Colonic mucosa (tissue), 4 donors: ENCODE results near the gene NGEF. TPM values are rescaled to one million over a fixed set of nuclear protein-coding genes. Genes with fewer than 3 reads are reported as not detected.

ENCODE experiments used
- DNase-seq: peaks from one replicate; pipeline ENCODE4 v3.0.0-alpha.2; 2020
- H3K27ac ChIP-seq: fragments of 200-600 bp; one replicate; pipeline ENCODE4 v1.8.0; 2021
- H3K27me3 ChIP-seq: fragments of 200-600 bp; one replicate; pipeline ENCODE4 v1.8.0; 2021
- H3K36me3 ChIP-seq: fragments of 200-600 bp; one replicate; pipeline ENCODE4 v1.8.0; 2021
- H3K4me1 ChIP-seq: fragments of 200-600 bp; one replicate; pipeline ENCODE4 v1.8.0; 2021; ENCODE audit warnings: mild to moderate bottlenecking
- H3K4me3 ChIP-seq: fragments of 200-600 bp; one replicate; pipeline ENCODE4 v1.8.0; 2021
- H3K9ac ChIP-seq, 2 donors: one replicate each; pipeline ENCODE4 v1.7.0; 2013; ENCODE audit warnings: control low read depth in 2 of 2, low read depth in 2 of 2, low read length in 2 of 2
- H3K9me3 ChIP-seq: fragments of 200-600 bp; one replicate; pipeline ENCODE4 v1.8.0; 2021
- intact Hi-C: fragments of 100-400 bp; cut with DNase I; formaldehyde crosslinking; loops from one replicate; pipeline ENCODE4 v1.14.1; 2022
- total RNA-seq, 2 donors: library from RNA; stranded (reverse); fragmentation: NEBNext Ultra II Directional in 1 of 2; extraction: Animal tissue kit (Norgen Biotek cat#: 25700) in 1 of 2; gene quantifications; one replicate each; pipeline ENCODE4 v1.2.1, GENCODE V29; 2021
- TF ChIP-seq, protein P1 (sequence below): fragments of 200-600 bp; IDR thresholded peaks from one replicate; pipeline ENCODE4 v1.8.0; 2022; ENCODE audit warnings: antibody characterized with exemption, mild to moderate bottlenecking
- donor health status: healthy.
- donor health status: DM: no; HTN: no; CAD: no.
- donor health status: DM: no; HTN: no; CAD: no.

Gene NGEF
- total RNA-seq, 2 donors from 2014 or later = 25.6 to 34.0 TPM

DNA sequence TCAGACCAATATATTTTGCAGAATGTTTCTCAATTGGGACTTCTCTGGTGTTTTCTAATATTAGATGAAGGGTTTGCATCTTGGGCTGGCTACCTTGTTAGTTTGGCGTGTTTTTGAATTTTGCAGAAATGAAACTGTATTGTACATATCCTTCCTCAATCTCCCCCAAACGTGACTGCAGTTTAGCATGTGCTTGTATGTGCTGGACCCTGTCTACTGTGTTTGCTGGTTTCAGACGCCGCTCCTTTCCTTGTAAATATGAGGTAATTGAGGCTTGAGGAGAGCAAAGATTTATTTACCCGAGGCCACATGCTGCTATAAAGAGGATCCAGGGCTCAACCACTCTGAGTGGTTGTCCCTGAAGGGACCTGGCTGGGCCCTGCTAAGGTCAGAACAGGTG is 57.2 kb downstream of the NGEF start:
- Histone ChIP-seq H3K36me3 (no peaks in the 10 kb centered on the region), H3K4me3 (no peak overlapping the region), H3K27me3 (no peaks in the 10 kb centered on the region), H3K27ac (no peak overlapping the region), H3K9me3 (no peaks in the 10 kb centered on the region), H3K9ac (no peak overlapping the region), H3K4me1 (no peaks in the 10 kb centered on the region)
- intact Hi-C loops = no loop called here
- TF ChIP-seq, protein P1, sequence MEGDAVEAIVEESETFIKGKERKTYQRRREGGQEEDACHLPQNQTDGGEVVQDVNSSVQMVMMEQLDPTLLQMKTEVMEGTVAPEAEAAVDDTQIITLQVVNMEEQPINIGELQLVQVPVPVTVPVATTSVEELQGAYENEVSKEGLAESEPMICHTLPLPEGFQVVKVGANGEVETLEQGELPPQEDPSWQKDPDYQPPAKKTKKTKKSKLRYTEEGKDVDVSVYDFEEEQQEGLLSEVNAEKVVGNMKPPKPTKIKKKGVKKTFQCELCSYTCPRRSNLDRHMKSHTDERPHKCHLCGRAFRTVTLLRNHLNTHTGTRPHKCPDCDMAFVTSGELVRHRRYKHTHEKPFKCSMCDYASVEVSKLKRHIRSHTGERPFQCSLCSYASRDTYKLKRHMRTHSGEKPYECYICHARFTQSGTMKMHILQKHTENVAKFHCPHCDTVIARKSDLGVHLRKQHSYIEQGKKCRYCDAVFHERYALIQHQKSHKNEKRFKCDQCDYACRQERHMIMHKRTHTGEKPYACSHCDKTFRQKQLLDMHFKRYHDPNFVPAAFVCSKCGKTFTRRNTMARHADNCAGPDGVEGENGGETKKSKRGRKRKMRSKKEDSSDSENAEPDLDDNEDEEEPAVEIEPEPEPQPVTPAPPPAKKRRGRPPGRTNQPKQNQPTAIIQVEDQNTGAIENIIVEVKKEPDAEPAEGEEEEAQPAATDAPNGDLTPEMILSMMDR = no peak
- DNase-seq = no peak

- Histone ChIP-seq H3K27me3 (no peaks in the 10 kb centered on the region), H3K4me1 (no peaks in the 10 kb centered on the region), H3K9me3 (no peaks in the 10 kb centered on the region), H3K9ac (no peak overlapping the region), H3K4me3 (no peak overlapping the region), H3K27ac (no peak overlapping the region), H3K36me3 (no peaks in the 10 kb centered on the region)
- TF ChIP-seq, protein P1 = no peak
- DNase-seq = no peak
- intact Hi-C loops = no loop called here
Measured at GRCh38 chr2:232954691-232955090, 58.4 kb downstream of the NGEF start.

- Histone ChIP-seq H3K27me3 (no peaks in the 10 kb centered on the region), H3K9ac (no peak overlapping the region), H3K4me1 (no peaks in the 10 kb centered on the region), H3K4me3 (no peak overlapping the region), H3K27ac (no peak overlapping the region), H3K36me3 (no peaks in the 10 kb centered on the region), H3K9me3 (no peaks in the 10 kb centered on the region)
- TF ChIP-seq, protein P1 = no peak
- intact Hi-C loops = no loop called here
- DNase-seq = no peak
Measured at GRCh38 chr2:232951891-232952290, 61.2 kb downstream of the NGEF start.

DNA sequence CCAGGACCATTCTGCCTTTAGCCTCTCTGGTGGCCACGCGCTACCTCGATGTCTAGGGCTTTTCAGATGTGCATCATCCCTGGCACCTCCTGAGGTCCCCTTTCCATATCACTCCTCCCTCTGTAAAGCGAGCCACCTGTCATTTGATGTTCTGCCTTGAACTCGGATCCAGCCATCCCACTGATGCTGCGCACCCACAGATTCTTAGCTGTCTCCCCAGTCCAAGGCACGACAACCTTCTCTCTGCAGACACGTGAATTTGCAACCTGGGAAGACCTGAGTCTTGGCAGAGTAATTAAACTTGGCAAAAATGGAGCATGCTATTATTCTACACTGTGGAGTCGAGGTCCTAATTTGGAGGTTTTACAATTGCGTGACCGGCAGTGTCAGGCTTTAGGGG is 61.9 kb downstream of the NGEF start:
- H3K9ac ChIP-seq = no peak overlapping the region
- no peaks in the 10 kb centered on the region for H3K4me1 ChIP-seq
- H3K4me3 ChIP-seq = no peak overlapping the region
- no peaks in the 10 kb centered on the region for H3K27me3 ChIP-seq
- H3K27ac ChIP-seq = no peak overlapping the region
- DNase-seq = no peak
- intact Hi-C loops = no loop called here
- TF ChIP-seq, protein P1 = no peak
- no peaks in the 10 kb centered on the region for H3K36me3 ChIP-seq
- no peaks in the 10 kb centered on the region for H3K9me3 ChIP-seq

DNA sequence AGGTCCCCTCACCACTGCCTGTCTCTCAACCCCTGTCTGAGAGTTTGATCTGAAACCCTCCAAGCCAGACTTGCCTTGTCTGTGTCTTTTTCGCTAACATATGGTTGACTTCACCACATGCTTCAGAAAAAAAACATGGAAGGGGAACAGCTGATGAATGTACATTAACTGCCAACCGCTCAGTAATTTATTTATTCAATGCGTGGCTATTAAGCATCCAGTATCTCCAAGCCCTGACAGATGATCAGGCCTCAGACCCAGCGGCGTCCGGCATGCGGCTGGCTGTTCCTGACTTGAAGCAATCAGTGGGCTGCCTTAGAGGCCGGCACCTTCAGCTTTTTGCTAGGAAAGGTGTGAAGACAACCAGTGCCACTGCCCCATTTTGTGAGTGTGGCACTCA is 62.3 kb downstream of the NGEF start:
- intact Hi-C loops = no loop called here
- Histone ChIP-seq H3K27me3 (no peaks in the 10 kb centered on the region), H3K9ac (no peak overlapping the region), H3K4me1 (no peaks in the 10 kb centered on the region), H3K9me3 (no peaks in the 10 kb centered on the region), H3K4me3 (no peak overlapping the region), H3K27ac (no peak overlapping the region), H3K36me3 (no peaks in the 10 kb centered on the region)
- no peak for DNase-seq
- TF ChIP-seq, protein P1 = no peak

- Histone ChIP-seq H3K27ac (no peak overlapping the region), H3K4me3 (no peak overlapping the region), H3K9me3 (no peaks in the 10 kb centered on the region), H3K27me3 (no peaks in the 10 kb centered on the region), H3K36me3 (no peaks in the 10 kb centered on the region), H3K9ac (no peak overlapping the region), H3K4me1 (no peaks in the 10 kb centered on the region)
- intact Hi-C loops = no loop called here
- DNase-seq = no peak
- TF ChIP-seq, protein P1 = no peak
Measured at GRCh38 chr2:232949016-232949415, 64.0 kb downstream of the NGEF start.
